SU-DHL-6 (cell line): ENCODE results near the gene GRID2.

Experiments used
- EZH2phosphoT487 ChIP-seq: fragments of 200-600 bp; sonication (generic), shearing (Covaris generic); conservative IDR thresholded peaks from 2 replicates; pipeline ENCODE4 v1.6.1; 2018; ENCODE audit warnings: mild to moderate bottlenecking, antibody characterized with exemption, low read length, moderate library complexity, mixed read lengths
- TF ChIP-seq, protein P1 (sequence below): fragments of 200-600 bp; sonication (generic); IDR thresholded peaks from one replicate; pipeline ENCODE4 v1.5.1; 2017; ENCODE audit warnings: antibody characterized with exemption, mild to moderate bottlenecking, low read length, moderate library complexity; ENCODE audit not compliant: insufficient read depth, poor library complexity, severe bottlenecking

- TF ChIP-seq, protein P1, sequence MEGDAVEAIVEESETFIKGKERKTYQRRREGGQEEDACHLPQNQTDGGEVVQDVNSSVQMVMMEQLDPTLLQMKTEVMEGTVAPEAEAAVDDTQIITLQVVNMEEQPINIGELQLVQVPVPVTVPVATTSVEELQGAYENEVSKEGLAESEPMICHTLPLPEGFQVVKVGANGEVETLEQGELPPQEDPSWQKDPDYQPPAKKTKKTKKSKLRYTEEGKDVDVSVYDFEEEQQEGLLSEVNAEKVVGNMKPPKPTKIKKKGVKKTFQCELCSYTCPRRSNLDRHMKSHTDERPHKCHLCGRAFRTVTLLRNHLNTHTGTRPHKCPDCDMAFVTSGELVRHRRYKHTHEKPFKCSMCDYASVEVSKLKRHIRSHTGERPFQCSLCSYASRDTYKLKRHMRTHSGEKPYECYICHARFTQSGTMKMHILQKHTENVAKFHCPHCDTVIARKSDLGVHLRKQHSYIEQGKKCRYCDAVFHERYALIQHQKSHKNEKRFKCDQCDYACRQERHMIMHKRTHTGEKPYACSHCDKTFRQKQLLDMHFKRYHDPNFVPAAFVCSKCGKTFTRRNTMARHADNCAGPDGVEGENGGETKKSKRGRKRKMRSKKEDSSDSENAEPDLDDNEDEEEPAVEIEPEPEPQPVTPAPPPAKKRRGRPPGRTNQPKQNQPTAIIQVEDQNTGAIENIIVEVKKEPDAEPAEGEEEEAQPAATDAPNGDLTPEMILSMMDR, result no peak
- no peak for TF ChIP-seq EZH2phosphoT487
Observed at GRCh38 chr4:93658443-93658842, 1354.7 kb downstream of the GRID2 start.
